HCT116 (cell line): Measurements from ENCODE around the gene BORCS8.
"Not testable (repeated sequence)": the region's sequence is repeated elsewhere in the genome, so short reads cannot be mapped to it uniquely, and the experiment has no call there.

Source experiments
- ELF1 ChIP-seq: IDR thresholded peaks from 2 replicates; pipeline ENCODE4 v1.6.1; 2012; ENCODE audit warnings: low read depth, borderline replicate concordance
- EZH2 ChIP-seq: fragments of 200-600 bp; sonication (generic); IDR thresholded peaks from 2 replicates; pipeline ENCODE4 v1.6.1; 2017; ENCODE audit warnings: antibody characterized with exemption, mixed run types
- EZH2phosphoT487 ChIP-seq: fragments of 200-600 bp; IDR thresholded peaks from 2 replicates; pipeline ENCODE4 v1.6.1; 2018; ENCODE audit warnings: antibody characterized with exemption, borderline replicate concordance
- POLR2A ChIP-seq: IDR thresholded peaks from 2 replicates; pipeline ENCODE4 v1.7.0; 2011; ENCODE audit warnings: borderline replicate concordance; ENCODE audit not compliant: insufficient read depth, insufficient read length; ENCODE audit errors: extremely low read depth
- POLR2AphosphoS5 ChIP-seq: IDR thresholded peaks from 2 replicates; pipeline ENCODE4 v1.6.1; 2011; ENCODE audit warnings: mild to moderate bottlenecking, low read depth, low read length, moderate library complexity
- RAD21 ChIP-seq: IDR thresholded peaks from 2 replicates; pipeline ENCODE4 v1.6.1; 2012; ENCODE audit warnings: low read depth, mild to moderate bottlenecking
- YY1 ChIP-seq: IDR thresholded peaks from 2 replicates; pipeline ENCODE4 v1.6.1; 2011; ENCODE audit warnings: low read length, low read depth, moderate library complexity, mild to moderate bottlenecking; ENCODE audit not compliant: insufficient replicate concordance; ENCODE audit errors: extremely low read depth
- ZFX ChIP-seq: fragments of 450-650 bp; IDR thresholded peaks from 2 replicates; pipeline ENCODE4 v1.6.1; 2017
- TF ChIP-seq, protein P1 (sequence below): IDR thresholded peaks from 2 replicates; pipeline ENCODE4 v1.6.1; 2011; ENCODE audit warnings: mild to moderate bottlenecking, low read length, moderate library complexity; ENCODE audit not compliant: insufficient replicate concordance; ENCODE audit errors: extremely low read depth
- TF ChIP-seq, protein P2 (sequence below), 3 experiments: fragments of 200-600 bp in 1 of 3; sonication (generic) in 1 of 3; IDR thresholded peaks in 2 of 3; conservative IDR thresholded peaks in 1 of 3; 2 replicates each; pipeline ENCODE4 v1.5.1; 2012 to 2017; ENCODE audit warnings: low read depth in 2 of 3, low read length in 2 of 3, antibody characterized with exemption in 1 of 3, borderline replicate concordance in 1 of 3, control low read depth in 1 of 3, mild to moderate bottlenecking in 1 of 3, mixed read lengths in 1 of 3, mixed run types in 1 of 3, moderate library complexity in 1 of 3; ENCODE audit not compliant: insufficient read depth in 1 of 3
- TF ChIP-seq, protein P3 (sequence below): IDR thresholded peaks from 2 replicates; pipeline ENCODE4 v1.6.1; 2012

DNA sequence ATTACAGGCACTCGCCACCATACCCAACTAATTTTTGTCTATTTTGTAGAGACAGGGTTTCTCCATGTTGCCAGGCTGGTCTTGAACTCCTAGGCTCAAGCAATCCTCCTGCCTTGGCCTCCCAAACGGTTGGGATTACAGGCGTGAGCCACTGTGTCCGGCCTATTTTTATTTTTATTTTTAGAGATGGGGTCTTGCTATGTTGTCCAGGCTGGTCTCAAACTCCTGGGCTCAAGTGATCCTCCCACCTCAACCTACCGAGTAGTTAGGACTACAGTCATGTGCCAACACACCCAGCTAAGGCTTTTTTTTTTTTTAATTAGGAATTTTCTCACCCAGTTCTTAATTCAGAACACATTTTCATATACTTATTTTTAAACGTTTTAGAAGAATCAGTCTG is 56.2 kb downstream of the BORCS8 start:
- not testable (repeated sequence) for TF ChIP-seq YY1, POLR2AphosphoS5, RAD21, EZH2phosphoT487, ELF1, EZH2, POLR2A, ZFX
- TF ChIP-seq, protein P1, sequence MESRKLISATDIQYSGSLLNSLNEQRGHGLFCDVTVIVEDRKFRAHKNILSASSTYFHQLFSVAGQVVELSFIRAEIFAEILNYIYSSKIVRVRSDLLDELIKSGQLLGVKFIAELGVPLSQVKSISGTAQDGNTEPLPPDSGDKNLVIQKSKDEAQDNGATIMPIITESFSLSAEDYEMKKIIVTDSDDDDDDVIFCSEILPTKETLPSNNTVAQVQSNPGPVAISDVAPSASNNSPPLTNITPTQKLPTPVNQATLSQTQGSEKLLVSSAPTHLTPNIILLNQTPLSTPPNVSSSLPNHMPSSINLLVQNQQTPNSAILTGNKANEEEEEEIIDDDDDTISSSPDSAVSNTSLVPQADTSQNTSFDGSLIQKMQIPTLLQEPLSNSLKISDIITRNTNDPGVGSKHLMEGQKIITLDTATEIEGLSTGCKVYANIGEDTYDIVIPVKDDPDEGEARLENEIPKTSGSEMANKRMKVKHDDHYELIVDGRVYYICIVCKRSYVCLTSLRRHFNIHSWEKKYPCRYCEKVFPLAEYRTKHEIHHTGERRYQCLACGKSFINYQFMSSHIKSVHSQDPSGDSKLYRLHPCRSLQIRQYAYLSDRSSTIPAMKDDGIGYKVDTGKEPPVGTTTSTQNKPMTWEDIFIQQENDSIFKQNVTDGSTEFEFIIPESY: not testable (repeated sequence)
- TF ChIP-seq, protein P2, sequence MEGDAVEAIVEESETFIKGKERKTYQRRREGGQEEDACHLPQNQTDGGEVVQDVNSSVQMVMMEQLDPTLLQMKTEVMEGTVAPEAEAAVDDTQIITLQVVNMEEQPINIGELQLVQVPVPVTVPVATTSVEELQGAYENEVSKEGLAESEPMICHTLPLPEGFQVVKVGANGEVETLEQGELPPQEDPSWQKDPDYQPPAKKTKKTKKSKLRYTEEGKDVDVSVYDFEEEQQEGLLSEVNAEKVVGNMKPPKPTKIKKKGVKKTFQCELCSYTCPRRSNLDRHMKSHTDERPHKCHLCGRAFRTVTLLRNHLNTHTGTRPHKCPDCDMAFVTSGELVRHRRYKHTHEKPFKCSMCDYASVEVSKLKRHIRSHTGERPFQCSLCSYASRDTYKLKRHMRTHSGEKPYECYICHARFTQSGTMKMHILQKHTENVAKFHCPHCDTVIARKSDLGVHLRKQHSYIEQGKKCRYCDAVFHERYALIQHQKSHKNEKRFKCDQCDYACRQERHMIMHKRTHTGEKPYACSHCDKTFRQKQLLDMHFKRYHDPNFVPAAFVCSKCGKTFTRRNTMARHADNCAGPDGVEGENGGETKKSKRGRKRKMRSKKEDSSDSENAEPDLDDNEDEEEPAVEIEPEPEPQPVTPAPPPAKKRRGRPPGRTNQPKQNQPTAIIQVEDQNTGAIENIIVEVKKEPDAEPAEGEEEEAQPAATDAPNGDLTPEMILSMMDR (IDR thresholded peaks at IDR 0.05 in 2 of 3, conservative IDR thresholded peaks at IDR 0.05 in 1 of 3; ENCODE audit: borderline replicate concordance in 1 of 3, insufficient read depth in 1 of 3, low read depth in 2 of 3, low read length in 2 of 3): not testable (repeated sequence)
- TF ChIP-seq, protein P3, sequence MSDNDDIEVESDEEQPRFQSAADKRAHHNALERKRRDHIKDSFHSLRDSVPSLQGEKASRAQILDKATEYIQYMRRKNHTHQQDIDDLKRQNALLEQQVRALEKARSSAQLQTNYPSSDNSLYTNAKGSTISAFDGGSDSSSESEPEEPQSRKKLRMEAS: not testable (repeated sequence)
